Testis (tissue), 2 donors: Measurements from ENCODE around the gene CDK13.

Source experiments
- CTCF ChIP-seq, 3 experiments: fragments of 450-650 bp in 2 of 3; fragments of 200-600 bp in 1 of 3; sonication (generic) in 1 of 3; IDR thresholded peaks; one replicate each; pipeline ENCODE4 v1.5.1; 2016 to 2019; ENCODE audit warnings: antibody characterized with exemption in 3 of 3, mild to moderate bottlenecking in 2 of 3, moderate library complexity in 1 of 3
- POLR2A ChIP-seq: fragments of 450-650 bp; IDR thresholded peaks from one replicate; pipeline ENCODE4 v1.6.1; 2017; ENCODE audit warnings: antibody characterized with exemption, mild to moderate bottlenecking, moderate library complexity

- TF ChIP-seq CTCF (IDR thresholded peaks at IDR 0.05) = no peak
- TF ChIP-seq POLR2A = no peak
These were observed at the start of gene CDK13 for GRCh38 chr7:39949971-39950472.
